Activated CD4-positive, CD25-positive, alpha-beta regulatory T cell treated with anti-CD3 and anti-CD28 coated beads, Interleukin-2, amount 50 U/mL, for 24 hours (primary cell): ENCODE data around the gene ADCY5.
"Not testable (repeated sequence)": the region's sequence is repeated elsewhere in the genome, so short reads cannot be mapped to it uniquely, and the experiment has no call there.

ENCODE experiments used
- ATAC-seq, 2 donors: fragments of 150-1000 bp; cut with Tn5 transposase; one replicate each; pipeline ENCODE4 v1.10.0; 2021; ENCODE audit warnings: mild to moderate bottlenecking in 1 of 2, moderate library complexity in 1 of 2

ADCY5 gene

DNA sequence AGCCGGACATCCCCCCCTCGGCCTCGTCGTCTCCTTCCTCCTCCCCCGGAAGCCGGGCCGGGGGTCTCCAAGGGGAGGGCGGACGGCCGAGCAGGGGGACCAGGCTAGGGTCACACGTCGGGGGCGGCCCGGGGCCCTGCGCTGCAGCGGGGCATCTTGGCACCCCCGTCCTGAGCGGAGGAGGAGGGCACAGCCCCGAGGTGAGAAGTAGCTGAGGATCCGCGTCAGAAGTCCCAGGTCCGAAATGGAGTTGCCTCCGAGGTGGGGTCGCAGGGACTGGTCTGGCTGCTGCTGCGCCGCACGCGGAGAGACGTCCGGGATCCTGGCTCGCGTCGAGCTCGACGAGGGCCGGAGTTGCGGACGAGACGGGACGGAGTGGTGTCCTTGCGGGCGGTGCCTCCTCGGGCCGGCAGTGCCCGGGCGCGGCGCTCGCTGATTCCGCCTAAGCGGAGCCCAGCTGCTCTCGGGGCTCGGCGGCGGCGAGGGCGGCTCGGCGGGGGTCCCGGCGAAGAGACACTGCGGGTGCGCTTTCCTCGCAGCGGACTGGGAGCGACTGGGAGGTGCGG is at the start of gene ADCY5:
Gene ADCY5, minus strand, starts transcription at position 555 of the 566 bp plus-strand sequence. Its CDS starts 545 bp downstream, at position 10.
- no peak for ATAC-seq

DNA sequence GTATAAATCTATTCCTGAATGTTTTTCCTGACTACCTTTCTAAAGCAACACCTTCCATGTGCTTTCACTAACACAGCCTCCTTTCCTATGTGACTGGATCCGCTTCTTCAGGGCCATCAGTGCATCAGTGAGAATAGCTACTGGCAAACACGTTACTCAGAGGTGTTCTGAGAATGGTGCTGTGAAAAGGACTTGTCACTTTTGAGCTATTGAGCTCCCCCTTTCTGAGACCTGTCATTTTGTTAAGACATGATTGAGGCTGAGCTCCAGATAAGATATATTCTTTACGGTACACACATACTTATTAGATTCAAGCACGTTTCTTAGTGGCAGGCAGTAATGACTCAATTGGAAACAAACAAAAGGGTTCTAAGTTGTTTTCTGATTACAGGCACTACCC is 45.0 kb upstream of the ADCY5 start:
- no peak for ATAC-seq

- ATAC-seq, result no peak
These were observed 43.2 kb upstream of the ADCY5 start for GRCh38 chr3:123491966-123492587.

DNA sequence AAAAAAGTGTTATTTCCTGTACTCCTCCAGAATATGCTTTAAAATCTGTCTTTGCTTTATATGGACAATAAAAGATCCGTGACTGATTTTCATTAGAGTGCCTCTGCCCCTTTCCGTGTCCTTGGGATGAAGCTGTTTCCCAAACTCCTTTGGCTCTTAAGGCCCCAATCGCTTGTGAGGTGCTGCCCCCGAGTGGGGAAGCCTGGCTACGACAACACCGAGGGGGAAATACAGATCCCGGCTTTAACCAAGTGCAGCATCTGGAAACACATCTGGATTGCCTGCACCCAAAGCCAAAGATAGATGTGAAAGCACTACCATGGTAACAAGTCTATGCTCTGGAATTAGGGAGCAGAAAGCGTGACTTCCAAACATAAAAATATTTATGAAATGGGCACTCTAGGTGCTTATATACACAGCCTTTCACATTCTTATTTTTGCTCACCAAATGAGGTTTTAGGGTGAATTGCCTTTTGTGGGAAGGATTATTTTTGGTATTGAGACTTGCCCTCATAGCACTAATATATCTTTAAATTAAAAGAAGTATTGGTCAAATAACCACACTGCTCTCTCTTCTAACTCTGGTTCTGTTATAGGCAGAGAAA is 40.6 kb upstream of the ADCY5 start:
- peak in 1 of 2 donors; percentile 33 for ATAC-seq

DNA sequence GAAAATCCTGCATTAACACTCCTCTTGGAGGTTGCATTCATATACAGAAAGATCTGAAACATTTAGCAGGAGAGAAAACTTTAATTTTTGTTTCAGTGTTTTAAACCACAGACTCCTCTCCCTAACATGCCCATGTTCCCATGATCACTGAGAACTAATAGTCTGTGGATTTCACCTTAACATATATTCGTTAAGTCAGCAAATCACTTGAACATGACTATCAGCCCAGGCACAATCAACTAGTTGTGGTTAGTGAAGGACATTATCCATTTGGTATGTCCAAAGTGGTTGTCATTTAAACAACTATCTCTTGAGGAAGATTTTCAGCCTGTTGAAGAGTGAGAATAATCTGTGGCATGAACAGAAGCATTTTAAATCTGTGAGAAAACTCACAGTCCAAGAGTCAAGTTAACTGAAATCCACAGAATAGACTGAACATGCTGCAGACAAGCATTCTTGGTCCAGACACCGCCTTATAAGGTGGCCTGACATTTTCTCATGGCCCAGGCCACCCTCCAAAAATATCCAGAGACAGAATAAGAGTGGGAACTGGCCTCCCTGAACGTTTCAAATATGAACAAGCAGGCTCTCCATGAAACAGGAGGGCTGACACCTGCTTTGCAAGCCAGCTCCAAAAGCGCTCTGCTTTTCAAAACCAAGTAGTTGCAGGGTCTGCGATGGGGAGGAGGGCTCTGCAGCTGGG is 39.9 kb upstream of the ADCY5 start:
- ATAC-seq, result no peak

DNA sequence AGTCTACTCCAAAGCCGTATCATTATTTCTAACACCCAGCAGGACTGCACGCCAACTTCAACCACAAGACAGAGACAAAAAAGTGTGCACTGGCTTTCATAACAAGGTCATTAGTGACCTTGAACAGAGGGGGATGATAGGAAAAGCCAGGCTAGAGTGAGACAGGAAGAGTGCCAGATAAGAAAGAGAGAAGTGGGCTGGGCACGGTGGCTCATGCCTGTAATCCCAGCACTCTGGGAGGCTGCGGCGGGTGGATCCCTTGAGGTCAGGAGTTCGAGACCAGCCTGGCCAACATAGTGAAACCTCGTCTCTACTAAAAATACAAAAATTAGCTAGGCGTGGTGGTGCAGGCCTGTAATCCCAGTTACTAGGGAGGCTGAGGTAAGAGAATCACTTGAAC is 38.2 kb upstream of the ADCY5 start:
- ATAC-seq, result not testable (repeated sequence)

GRCh38 chr3:123486460-123486859 is 37.6 kb upstream of the ADCY5 start:
- ATAC-seq, result no peak

GRCh38 chr3:123485551-123485950 is 36.7 kb upstream of the ADCY5 start:
- ATAC-seq, result no peak

GRCh38 chr3:123483146-123483545 is 34.3 kb upstream of the ADCY5 start:
- no peak for ATAC-seq

DNA sequence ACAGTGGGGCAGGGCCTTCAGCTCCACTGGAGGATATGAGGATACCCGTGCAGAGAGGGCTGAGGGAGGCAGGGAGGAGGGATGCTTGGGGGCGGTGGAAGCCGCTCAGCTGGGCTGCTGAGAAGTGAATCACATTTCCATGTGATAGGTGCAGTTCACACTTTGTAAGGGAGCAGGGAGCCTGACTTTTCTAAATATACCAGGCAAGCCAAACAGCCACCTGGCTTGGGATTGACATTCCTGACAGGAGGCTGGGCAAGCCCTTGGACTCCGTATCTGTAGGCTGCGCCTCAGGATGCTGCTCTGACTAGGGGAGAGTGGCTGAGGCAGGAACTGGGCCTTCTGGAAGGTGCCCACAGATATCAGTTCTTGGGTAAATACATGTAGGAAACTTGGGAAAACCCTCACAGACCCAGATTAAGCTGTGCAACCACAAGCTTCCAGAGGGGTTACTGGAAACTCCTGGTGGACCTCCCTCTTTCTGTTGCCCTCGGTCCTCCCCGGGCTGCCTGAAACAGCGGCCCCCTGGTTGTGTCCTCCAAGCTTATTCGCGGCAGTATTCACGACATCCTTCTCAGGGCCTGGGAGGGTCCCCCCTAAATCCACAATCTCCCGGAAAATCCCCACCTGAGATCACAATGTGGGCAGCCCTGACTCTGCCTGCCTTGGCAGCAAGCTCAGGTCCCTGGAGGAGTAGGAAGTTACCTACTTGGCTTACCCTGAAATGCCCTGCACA is 33.0 kb upstream of the ADCY5 start:
- no peak for ATAC-seq

- no peak for ATAC-seq
These were observed 32.2 kb upstream of the ADCY5 start for GRCh38 chr3:123481071-123481470.

DNA sequence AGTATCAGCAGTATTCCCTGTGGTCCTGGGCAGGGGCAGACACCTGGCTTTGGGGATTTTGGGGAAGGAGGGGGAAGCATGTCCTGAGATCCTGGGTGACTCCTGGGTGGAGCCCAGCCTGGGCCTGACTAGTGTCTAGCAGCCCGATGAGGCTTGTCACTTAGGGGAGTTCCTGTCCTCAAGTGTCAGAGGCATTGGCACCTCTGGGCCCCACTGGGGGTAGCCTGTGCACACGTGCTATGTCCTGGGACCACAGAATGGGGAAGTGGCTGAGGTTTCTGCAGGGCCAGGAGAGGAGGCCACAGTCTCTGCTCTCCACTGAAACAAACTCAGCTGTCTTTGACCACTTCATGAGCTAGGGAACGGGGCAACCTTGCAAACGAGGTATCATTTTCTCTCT is 31.5 kb upstream of the ADCY5 start:
- no peak for ATAC-seq

DNA sequence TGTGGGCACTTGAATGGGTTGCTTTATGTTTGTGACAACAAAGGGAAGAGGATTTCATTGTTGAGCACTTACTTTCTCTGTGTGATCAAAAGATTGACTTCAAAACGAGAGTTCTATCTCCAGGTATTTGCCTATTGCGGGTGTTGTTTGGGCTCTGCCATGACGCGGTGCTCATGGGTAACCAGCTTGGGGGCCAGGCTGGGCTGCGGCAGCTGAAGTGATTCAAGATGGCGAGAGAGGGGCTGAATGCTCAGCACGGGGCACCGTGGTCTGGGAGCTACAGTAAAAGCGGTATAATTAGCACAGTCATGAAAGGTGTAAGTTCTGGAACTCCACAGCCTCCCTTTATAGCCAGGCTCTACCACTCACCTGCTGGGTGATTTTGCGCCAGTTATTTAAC is 31.0 kb upstream of the ADCY5 start:
- ATAC-seq, result no peak

GRCh38 chr3:123478314-123478713 is 29.4 kb upstream of the ADCY5 start:
- no peak for ATAC-seq

DNA sequence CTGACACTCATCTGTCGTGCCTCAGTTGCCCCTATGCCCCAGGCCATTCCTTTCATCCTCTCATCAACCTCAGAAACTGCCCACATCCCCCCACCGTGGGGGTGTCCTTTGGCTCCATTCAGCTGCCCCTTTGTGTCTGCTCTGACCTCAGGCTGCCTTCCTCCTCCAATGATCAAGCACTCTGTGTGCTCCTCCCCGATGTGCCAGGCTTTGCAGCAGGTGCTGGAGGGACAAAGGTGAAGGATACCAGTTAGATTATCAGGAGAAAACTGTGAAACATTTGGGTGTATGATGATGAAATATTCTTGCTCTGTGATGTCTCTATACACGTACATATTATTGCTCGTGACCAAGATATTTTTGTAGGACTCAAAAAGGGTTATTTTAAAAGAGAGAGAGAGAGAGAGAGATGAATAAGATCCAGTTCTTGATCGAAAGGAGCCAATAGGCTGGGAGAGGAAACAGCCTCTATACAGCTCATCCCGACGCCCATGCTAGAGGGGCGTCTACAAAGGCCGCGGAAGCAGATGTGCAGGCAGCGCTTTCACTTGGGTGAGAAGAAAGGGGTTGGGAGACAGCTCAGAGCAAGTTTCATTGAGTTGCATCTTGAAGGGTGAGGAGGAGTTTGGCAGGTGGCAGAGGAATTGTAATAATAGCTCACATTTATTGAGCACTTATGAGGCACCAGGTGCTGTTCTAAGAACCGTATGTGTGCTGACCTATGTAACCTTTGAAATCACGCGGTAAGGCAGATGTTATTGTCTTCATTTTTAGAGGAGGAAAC is 28.3 kb upstream of the ADCY5 start:
- no peak for ATAC-seq

DNA sequence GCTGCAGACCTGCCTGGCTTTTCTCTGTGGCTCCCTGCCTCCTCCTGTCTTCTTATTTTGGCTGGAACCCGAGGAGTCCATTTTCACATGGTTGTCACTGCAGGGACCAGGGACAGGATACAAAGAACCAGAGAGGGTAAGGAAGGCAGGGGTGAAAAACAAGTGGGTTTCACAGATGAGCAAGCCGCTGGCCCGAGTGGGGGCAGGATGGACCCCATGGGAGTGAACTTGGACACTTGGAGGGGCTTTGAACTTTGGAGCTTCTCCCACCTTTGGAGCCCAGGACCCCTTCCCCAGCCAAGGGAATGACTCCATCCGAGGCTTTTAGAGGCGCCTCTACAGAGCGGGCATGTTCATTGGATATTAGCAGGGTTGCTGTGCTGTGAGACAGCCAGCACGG is 26.9 kb upstream of the ADCY5 start:
- no peak for ATAC-seq

- no peak for ATAC-seq
These were observed 22.2 kb upstream of the ADCY5 start for GRCh38 chr3:123471106-123471505.

DNA sequence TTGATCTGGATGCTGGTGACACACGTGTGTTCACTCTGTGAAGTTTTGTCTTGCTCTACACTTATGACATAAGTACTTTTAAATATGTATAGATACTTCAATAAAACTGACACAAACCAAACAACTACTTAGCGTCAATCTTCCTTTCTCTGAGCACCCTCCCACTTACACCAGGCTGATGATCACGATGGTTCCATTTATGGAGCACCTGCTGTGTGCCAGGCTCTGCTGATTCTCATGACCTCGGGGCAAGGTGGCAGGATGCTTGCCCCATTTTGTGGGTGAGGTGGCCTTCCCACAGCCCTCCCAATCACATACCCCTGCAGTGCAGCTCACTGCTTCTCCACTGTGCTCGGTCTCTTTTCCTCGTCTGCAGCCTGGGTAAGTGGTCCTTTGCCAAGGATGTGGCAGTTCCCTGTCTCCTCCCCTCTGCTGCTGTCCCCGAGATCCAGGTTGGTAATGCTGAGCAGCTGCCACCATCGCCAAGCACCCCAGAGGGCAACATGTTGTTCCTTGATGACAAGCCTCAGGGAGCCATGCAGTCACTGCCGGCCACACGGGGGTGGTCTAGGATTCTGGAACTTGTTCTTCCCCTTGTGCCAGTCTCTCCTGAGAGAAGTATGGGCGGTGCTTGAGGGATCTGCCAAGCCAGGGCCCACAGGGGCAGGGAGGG is 20.6 kb upstream of the ADCY5 start:
- ATAC-seq, result no peak

DNA sequence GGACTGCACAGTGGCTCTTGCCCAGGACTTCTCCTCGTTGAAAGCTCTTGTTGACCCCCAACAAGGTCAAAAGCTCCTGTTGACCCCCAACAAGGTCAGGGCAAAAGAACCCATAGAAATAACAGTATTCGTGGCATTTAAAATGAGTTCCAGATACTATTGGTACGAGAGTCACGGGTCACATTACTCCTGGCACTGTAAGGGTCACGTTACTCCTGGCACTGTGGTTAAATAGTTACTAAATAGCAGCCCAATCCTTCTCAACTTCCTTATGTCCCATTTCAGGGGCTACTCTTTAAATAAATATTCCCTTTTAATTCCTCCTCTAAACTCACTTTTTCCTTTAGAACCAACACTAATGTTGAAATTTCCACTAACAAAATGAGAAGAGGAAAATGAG is 18.2 kb upstream of the ADCY5 start:
- ATAC-seq, result no peak

GRCh38 chr3:123464211-123464610 is 15.3 kb upstream of the ADCY5 start:
- ATAC-seq, result no peak

DNA sequence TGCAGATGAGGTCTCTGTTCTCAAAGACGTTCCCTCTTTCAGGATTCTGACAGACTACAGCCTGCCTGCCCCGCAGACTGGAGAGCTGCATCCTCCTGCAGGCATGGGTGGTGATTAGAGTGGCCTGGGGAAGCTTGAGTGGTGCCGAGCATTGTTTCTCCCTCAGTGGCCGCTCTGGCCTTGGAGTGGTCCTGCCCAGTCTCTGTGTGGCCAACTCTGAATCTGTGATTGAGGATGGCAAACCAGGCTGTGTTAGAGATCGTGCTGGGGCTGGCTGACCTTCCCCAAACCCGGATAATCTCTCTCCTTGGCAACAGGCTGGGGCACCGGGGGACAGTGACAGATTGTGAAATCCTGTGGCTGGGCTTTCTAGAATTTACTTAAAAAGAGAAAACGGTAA is 11.0 kb upstream of the ADCY5 start:
- no peak for ATAC-seq

DNA sequence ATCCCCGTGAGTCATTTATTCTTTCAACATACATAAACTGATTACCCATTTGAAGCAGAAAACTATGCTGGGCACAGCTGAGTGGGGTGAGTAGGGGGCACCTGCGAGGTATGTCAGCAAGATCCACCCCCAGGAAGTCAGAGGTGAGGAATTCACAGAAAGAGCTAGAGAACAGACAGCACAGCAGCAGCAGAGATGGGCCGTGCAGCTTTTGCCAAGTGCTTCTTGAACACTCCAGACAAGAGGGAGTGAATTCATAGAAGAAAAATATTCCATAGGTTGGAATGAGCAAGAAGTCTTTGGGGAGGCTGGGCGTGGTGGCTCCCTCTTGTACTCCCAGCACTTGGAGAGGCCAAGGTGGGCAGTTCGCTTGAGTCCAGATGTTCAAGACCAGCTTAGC is 9.4 kb upstream of the ADCY5 start:
- ATAC-seq, result no peak
